ENCODE results near the gene ANKRD9. TPM values are rescaled to one million over a fixed set of nuclear protein-coding genes. Genes with fewer than 3 reads are reported as not detected.

The ANKRD9 gene
- total RNA-seq, 1 donor from 2014 or later: 6.7 TPM

- no peak for DNase-seq
These were observed 3.3 kb upstream of the ANKRD9 start for GRCh38 chr14:102512793-102513300.

GRCh38 chr14:102511538-102511937 lies 2.0 kb upstream of the ANKRD9 start:
- no peak for DNase-seq

- DNase-seq: no peak
These were observed 1.3 kb upstream of the ANKRD9 start for GRCh38 chr14:102510616-102511520.

- no peak for DNase-seq
These were observed 516 bp downstream of the ANKRD9 start for GRCh38 chr14:102508774-102509745.

- DNase-seq: no peak
These were observed 1.2 kb downstream of the ANKRD9 start for GRCh38 chr14:102508410-102508773.

- no peak for DNase-seq
These were observed 1.7 kb downstream of the ANKRD9 start for GRCh38 chr14:102507857-102508312.

GRCh38 chr14:102507081-102507856 lies 2.3 kb downstream of the ANKRD9 start:
- no peak for DNase-seq

GRCh38 chr14:102506626-102506925 lies 3.0 kb downstream of the ANKRD9 start:
- DNase-seq: no peak

- no peak for DNase-seq
These were observed 3.6 kb downstream of the ANKRD9 start for GRCh38 chr14:102505775-102506625.

- no peak for DNase-seq
These were observed 4.5 kb downstream of the ANKRD9 start for GRCh38 chr14:102505000-102505619.

GRCh38 chr14:102504328-102504999 lies 5.1 kb downstream of the ANKRD9 start:
- DNase-seq: no peak

- DNase-seq: no peak
These were observed 5.8 kb downstream of the ANKRD9 start for GRCh38 chr14:102503641-102504327.

GRCh38 chr14:102502571-102502970 lies 7.0 kb downstream of the ANKRD9 start:
- DNase-seq: no peak

- DNase-seq: no peak
These were observed 7.7 kb downstream of the ANKRD9 start for GRCh38 chr14:102501751-102502315.

- DNase-seq: no peak
These were observed 8.9 kb downstream of the ANKRD9 start for GRCh38 chr14:102500713-102501112.

- peak; percentile 56 for DNase-seq
These were observed 9.4 kb downstream of the ANKRD9 start for GRCh38 chr14:102500158-102500662.

GRCh38 chr14:102499401-102500157 lies 10.0 kb downstream of the ANKRD9 start:
- no peak for DNase-seq

GRCh38 chr14:102498678-102499265 lies 10.8 kb downstream of the ANKRD9 start:
- DNase-seq: no peak

Data from skin of body (tissue), 2 donors.